CD4-positive, alpha-beta T cell treated with Interleukin-21 for 1 hour (primary cell): ENCODE data around the gene ZBTB7B.
"Not testable (repeated sequence)": the region's sequence is repeated elsewhere in the genome, so short reads cannot be mapped to it uniquely, and the experiment has no call there.

ENCODE experiments used
- DNase-seq: peaks from one replicate; pipeline ENCODE4 v3.0.0-alpha.2; 2020

The ZBTB7B gene

GRCh38 chr1:154989195-154989860, 13.3 kb upstream of the ZBTB7B start:
- DNase-seq: no peak

GRCh38 chr1:154990276-154990675, 12.3 kb upstream of the ZBTB7B start:
- no peak for DNase-seq

GRCh38 chr1:154992721-154993571, 9.7 kb upstream of the ZBTB7B start:
- no peak for DNase-seq

- no peak for DNase-seq
Observed at GRCh38 chr1:154993572-154994268, 8.9 kb upstream of the ZBTB7B start, which contains the start of gene LENEP. LENEP (plus strand) TSS chr1:154993586; CDS start chr1:154993608, 22 bp downstream.

- DNase-seq: no peak
Observed at GRCh38 chr1:154994269-154994587, 8.4 kb upstream of the ZBTB7B start.

GRCh38 chr1:154994591-154994990, 8.0 kb upstream of the ZBTB7B start:
- DNase-seq: no peak

- DNase-seq: not testable (repeated sequence)
Observed at GRCh38 chr1:154995301-154995983, 7.2 kb upstream of the ZBTB7B start.

- DNase-seq: no peak
Observed at GRCh38 chr1:154996966-154997701, 5.5 kb upstream of the ZBTB7B start.

- DNase-seq: no peak
Observed at GRCh38 chr1:154998201-154998780, 4.3 kb upstream of the ZBTB7B start.

GRCh38 chr1:154998818-154999570, 3.6 kb upstream of the ZBTB7B start:
- DNase-seq: peak; percentile 77

- DNase-seq: peak; percentile 51
Observed at GRCh38 chr1:154999571-155000410, 2.8 kb upstream of the ZBTB7B start.

- DNase-seq: no peak
Observed at GRCh38 chr1:155000411-155000725, 2.2 kb upstream of the ZBTB7B start.

- peak; percentile 82 for DNase-seq
Observed at GRCh38 chr1:155000726-155001424, 1.7 kb upstream of the ZBTB7B start.

- no peak for DNase-seq
Observed at GRCh38 chr1:155001425-155001674, 1.3 kb upstream of the ZBTB7B start.

GRCh38 chr1:155001675-155002463, 733 bp upstream of the ZBTB7B start:
- peak; percentile 98 for DNase-seq

GRCh38 chr1:155003227-155003765, 694 bp downstream of the ZBTB7B start:
- no peak for DNase-seq

GRCh38 chr1:155003766-155004351, 1.3 kb downstream of the ZBTB7B start:
- DNase-seq: no peak

- DNase-seq: no peak
Observed at GRCh38 chr1:155004352-155005075, 1.9 kb downstream of the ZBTB7B start.
